SU-DHL-6 (cell line): ENCODE results near the gene CLEC20A.

Experiments
- CTCF ChIP-seq: fragments of 200-600 bp; sonication (generic); IDR thresholded peaks from one replicate; pipeline ENCODE4 v1.5.1; 2017; ENCODE audit warnings: antibody characterized with exemption, mild to moderate bottlenecking, low read length, moderate library complexity; ENCODE audit not compliant: insufficient read depth, poor library complexity, severe bottlenecking
- EZH2phosphoT487 ChIP-seq: fragments of 200-600 bp; sonication (generic), shearing (Covaris generic); conservative IDR thresholded peaks from 2 replicates; pipeline ENCODE4 v1.6.1; 2018; ENCODE audit warnings: mild to moderate bottlenecking, antibody characterized with exemption, low read length, moderate library complexity, mixed read lengths

DNA sequence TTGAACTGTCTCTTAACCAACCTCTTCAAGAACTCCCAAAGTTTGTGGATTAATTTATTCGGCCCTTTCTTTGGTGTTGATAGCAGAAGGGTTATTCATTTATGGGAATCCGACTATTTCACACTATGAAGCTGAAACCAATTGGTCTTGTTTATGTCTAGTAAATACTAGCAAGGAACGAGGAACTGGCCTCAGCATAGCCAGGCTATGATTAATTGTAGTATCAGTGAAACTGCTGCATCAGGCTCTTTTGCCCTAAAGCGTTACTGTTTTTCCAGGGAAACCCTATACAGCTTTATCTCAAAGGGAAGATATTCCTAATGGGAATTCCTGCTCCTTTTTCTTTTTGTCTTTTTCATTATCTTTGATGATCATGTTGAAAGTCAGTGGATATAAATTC, 35.1 kb downstream of the CLEC20A start:
- TF ChIP-seq EZH2phosphoT487 = no peak
- no peak for TF ChIP-seq CTCF
